ENCODE measurements around the gene MYBPHL. TPM values are rescaled to one million over a fixed set of nuclear protein-coding genes. Genes with fewer than 3 reads are reported as not detected.

Gene MYBPHL
- total and polyA plus RNA-seq, 2 of the 13 experiments (the other 11 are each of a cell fraction or from before 2014, with no cell fraction given), result 3.7 to 3.8 TPM

DNA sequence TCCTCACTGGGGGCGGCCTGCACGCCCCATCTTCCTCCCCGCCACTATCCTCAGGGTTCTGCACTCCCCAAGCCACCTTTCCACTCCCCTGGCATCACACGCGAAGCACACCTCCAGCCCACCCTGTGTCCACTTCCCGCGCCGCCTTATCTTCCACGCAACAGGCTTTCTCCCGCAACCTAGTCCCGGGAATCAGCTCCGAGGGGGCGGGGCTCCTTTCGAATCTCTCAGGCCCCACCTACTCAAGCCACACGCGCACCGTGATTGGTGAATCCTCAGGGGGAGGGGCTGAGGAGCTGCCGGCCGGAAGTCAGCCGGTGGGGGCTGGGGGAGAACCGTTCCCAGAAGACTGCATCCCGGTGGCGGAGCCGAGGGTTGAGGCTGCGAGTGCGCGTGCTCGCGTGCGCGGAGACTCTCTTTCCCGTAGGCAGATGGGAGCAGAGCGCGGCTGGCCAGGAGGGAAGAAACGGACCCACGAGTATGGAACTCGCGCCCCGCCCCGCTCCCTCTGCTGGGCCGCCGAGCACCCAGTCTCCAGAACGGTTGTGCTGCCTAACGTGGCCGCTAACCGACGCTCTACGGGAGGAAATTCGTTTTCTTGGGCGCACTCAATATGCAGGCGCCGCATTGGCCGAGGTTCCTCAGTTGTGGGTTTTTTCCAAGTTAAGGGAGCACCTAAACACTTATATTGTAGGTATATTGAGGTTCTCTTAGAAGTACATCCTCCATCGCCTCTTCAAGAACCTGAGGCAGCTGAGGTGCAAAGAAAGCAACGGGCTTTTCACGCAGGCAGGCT, 23.7 kb downstream of the MYBPHL start, which contains the start of gene PSRC1 (continued):
- no peak for TF ChIP-seq SNAPC4 (CRISPR knock-in tag; IDR thresholded peaks at IDR 0.05)
- TF ChIP-seq TRIM24 (CRISPR knock-in tag; IDR thresholded peaks at IDR 0.05), result no peak
- TF ChIP-seq, protein P1, sequence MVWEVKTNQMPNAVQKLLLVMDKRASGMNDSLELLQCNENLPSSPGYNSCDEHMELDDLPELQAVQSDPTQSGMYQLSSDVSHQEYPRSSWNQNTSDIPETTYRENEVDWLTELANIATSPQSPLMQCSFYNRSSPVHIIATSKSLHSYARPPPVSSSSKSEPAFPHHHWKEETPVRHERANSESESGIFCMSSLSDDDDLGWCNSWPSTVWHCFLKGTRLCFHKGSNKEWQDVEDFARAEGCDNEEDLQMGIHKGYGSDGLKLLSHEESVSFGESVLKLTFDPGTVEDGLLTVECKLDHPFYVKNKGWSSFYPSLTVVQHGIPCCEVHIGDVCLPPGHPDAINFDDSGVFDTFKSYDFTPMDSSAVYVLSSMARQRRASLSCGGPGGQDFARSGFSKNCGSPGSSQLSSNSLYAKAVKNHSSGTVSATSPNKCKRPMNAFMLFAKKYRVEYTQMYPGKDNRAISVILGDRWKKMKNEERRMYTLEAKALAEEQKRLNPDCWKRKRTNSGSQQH (CRISPR knock-in tag; IDR thresholded peaks at IDR 0.05; ENCODE audit: low read depth), result 0 out of 2 replicates have a peak, but pooled peaks have one; percentile 9
- TF ChIP-seq NFYB (CRISPR knock-in tag; IDR thresholded peaks at IDR 0.05), result peak; percentile 67
- no peak for TF ChIP-seq JUND (CRISPR knock-in tag; IDR thresholded peaks at IDR 0.05)
- TF ChIP-seq TEAD2 (CRISPR knock-in tag; IDR thresholded peaks at IDR 0.05), result no peak
- TF ChIP-seq ZSCAN22 (CRISPR knock-in tag; IDR thresholded peaks at IDR 0.05), result no peak
- no peak for TF ChIP-seq TBP (CRISPR knock-in tag; IDR thresholded peaks at IDR 0.05)
- TF ChIP-seq ZKSCAN1 (IDR thresholded peaks at IDR 0.05; ENCODE audit: low read length), result no peak
- TF ChIP-seq KLF9 (CRISPR knock-in tag; IDR thresholded peaks at IDR 0.05; ENCODE audit: low read depth), result no peak
- TF ChIP-seq ZNF660 (CRISPR knock-in tag; IDR thresholded peaks at IDR 0.05; ENCODE audit: borderline replicate concordance, low read depth), result no peak
- TF ChIP-seq NR3C1 (CRISPR knock-in tag; IDR thresholded peaks at IDR 0.05), result no peak
- peak; percentile 51; the same call in 1 of the 2 replicates for TF ChIP-seq GFI1 (CRISPR knock-in tag; IDR thresholded peaks at IDR 0.05; ENCODE audit: borderline replicate concordance)
- TF ChIP-seq ZNF318 (CRISPR knock-in tag; IDR thresholded peaks at IDR 0.05), result no peak
